K562 (cell line): Measurements from ENCODE around the gene PTPRM. TPM values are rescaled to one million over a fixed set of nuclear protein-coding genes. Genes with fewer than 3 reads are reported as not detected.

ENCODE experiments used
- ATAC-seq: fragments of 200-7000 bp; cut with Tn5 transposase; 3 replicates; pipeline ENCODE4 v1.9.1; 2020; ENCODE audit warnings: moderate library complexity
- BruUV-seq: library from RNA; stranded (reverse); fragments of 400-500 nt; replicated peaks from 2 replicates; lab custom pipeline; 2021; lab: Mats Ljungman, UMichigan
- CTCF ChIA-PET: fragments of 300-600 bp; formaldehyde crosslinking; extraction: SDS; loops from one replicate; lab custom pipeline; 2021; ENCODE audit warnings: low intra/inter-chr PET ratio; lab: Yijun Ruan, JAX
- POLR2A ChIA-PET: fragments of 300-600, 350-650 bp; sonication (Branson Sonifier 250); formaldehyde crosslinking; extraction: SDS; loops from one replicate; lab custom pipeline; 2021; ENCODE audit warnings: antibody characterized with exemption, inconsistent platforms; lab: Yijun Ruan, JAX
- DNase-seq, 4 experiments: peaks; one replicate each; pipeline versions ENCODE4 v3.0.0 to v3.0.0-alpha.2; 2011 to 2018; ENCODE audit warnings: low spot score in 3 of 4, mixed read lengths in 3 of 4; ENCODE audit errors: extremely low read depth in 1 of 4
- FAIRE-seq: peaks from 2 replicates; lab custom pipeline; 2011; peaks lifted over from hg19 to GRCh38; lab: Jason Lieb, UNC
- H2AFZ ChIP-seq: 2 replicates; pipeline ENCODE4 v1.6.0; 2011; ENCODE audit warnings: low read depth, low read length, control low read depth, inconsistent platforms
- H3K27ac ChIP-seq: fragments of 200-600 bp; 3 replicates; pipeline ENCODE4 v1.8.0; 2011; ENCODE audit warnings: low read depth, mild to moderate bottlenecking, control low read depth, inconsistent platforms, low read length, moderate library complexity, mixed read lengths; ENCODE audit errors: extremely low read depth
- H3K27me3 ChIP-seq, 2 experiments: fragments of 300-600 bp in 1 of 2; 2 replicates in 1 of 2; 3 replicates in 1 of 2; pipeline versions ENCODE4 v1.6.0 to v1.8.0; 2011; ENCODE audit warnings: inconsistent platforms in 2 of 2, low read length in 2 of 2, mild to moderate bottlenecking in 1 of 2, mixed read lengths in 1 of 2, moderate library complexity in 1 of 2; ENCODE audit not compliant: control insufficient read depth in 2 of 2, insufficient read depth in 2 of 2
- H3K36me3 ChIP-seq: fragments of 300-600 bp; 3 replicates; pipeline ENCODE4 v1.8.0; 2011; ENCODE audit warnings: mild to moderate bottlenecking, low read length, inconsistent platforms; ENCODE audit not compliant: control insufficient read depth, insufficient read depth
- H3K4me1 ChIP-seq, 2 experiments: fragments of 200-600 bp in 1 of 2; replicated peaks in 1 of 2; 2 replicates in 1 of 2; 3 replicates in 1 of 2; pipeline versions ENCODE4 v1.5.1 to v1.8.0; 2011; ENCODE audit warnings: inconsistent platforms in 2 of 2, low read length in 2 of 2, mild to moderate bottlenecking in 1 of 2, mixed read lengths in 1 of 2, moderate library complexity in 1 of 2; ENCODE audit not compliant: control insufficient read depth in 2 of 2, insufficient read depth in 2 of 2
- H3K4me2 ChIP-seq: 2 replicates; pipeline ENCODE4 v1.6.1; 2011; ENCODE audit warnings: low read length, control low read depth, inconsistent platforms, mixed read lengths; ENCODE audit not compliant: insufficient read depth
- H3K4me3 ChIP-seq: fragments of 200-600 bp; sonication (generic), shearing (Covaris generic); 2 replicates; pipeline ENCODE4 v1.5.1; 2016; ENCODE audit warnings: control low read depth, inconsistent platforms
- H3K79me2 ChIP-seq: fragments of 200-600 bp; 3 replicates; pipeline ENCODE4 v1.8.0; 2011; ENCODE audit warnings: low read length, inconsistent platforms; ENCODE audit not compliant: control insufficient read depth, insufficient read depth
- H3K9ac ChIP-seq, 2 experiments: 2 replicates each; pipeline versions ENCODE4 v1.6.0 to v1.6.1; 2011; ENCODE audit warnings: low read depth in 2 of 2, low read length in 2 of 2, control low read depth in 1 of 2, inconsistent platforms in 1 of 2, mild to moderate bottlenecking in 1 of 2, mixed read lengths in 1 of 2; ENCODE audit not compliant: insufficient read depth in 1 of 2
- H3K9me1 ChIP-seq: one replicate; pipeline ENCODE4 v1.6.0; 2011; ENCODE audit warnings: inconsistent platforms, mild to moderate bottlenecking, low read length, moderate library complexity; ENCODE audit not compliant: control insufficient read depth, insufficient read depth
- H3K9me3 ChIP-seq: replicated peaks from 2 replicates; pipeline ENCODE4 v1.5.1; 2011; ENCODE audit warnings: low read depth, low read length, inconsistent platforms; ENCODE audit not compliant: control insufficient read depth, insufficient read depth
- H4K20me1 ChIP-seq: replicated peaks from 2 replicates; pipeline ENCODE4 v1.6.1; 2011; ENCODE audit warnings: low read length, inconsistent platforms, mixed read lengths; ENCODE audit not compliant: control insufficient read depth, insufficient read depth
- GTF2E2 ChIP-seq: fragments of 200-800 bp; sonication (Bioruptor generic); IDR thresholded peaks from 2 replicates; pipeline ENCODE4 v1.6.1; 2016; ENCODE audit warnings: missing genetic modification characterization, missing compliant biosample characterization
- L3MBTL2 ChIP-seq: fragments of 450-650 bp; IDR thresholded peaks from 2 replicates; pipeline ENCODE4 v1.6.1; 2016; ENCODE audit warnings: mild to moderate bottlenecking, moderate library complexity
- MBD2 ChIP-seq: sonication (generic); IDR thresholded peaks from 2 replicates; pipeline ENCODE4 v1.6.1; 2016; ENCODE audit warnings: low read depth, borderline replicate concordance
- MCM7 ChIP-seq, 2 experiments: fragments of 450-650 bp; IDR thresholded peaks; 2 replicates each; pipeline ENCODE4 v1.6.1; 2016 to 2018
- MXI1 ChIP-seq: IDR thresholded peaks from 2 replicates; pipeline ENCODE4 v1.6.1; 2011; ENCODE audit warnings: low read depth, mild to moderate bottlenecking, improper control_type of control experiment, low read length
- USF1 ChIP-seq: sonication (generic); formaldehyde crosslinking; IDR thresholded peaks from 2 replicates; pipeline ENCODE4 v1.9.0; 2022; ENCODE audit warnings: mild to moderate bottlenecking, missing genetic modification reagents
- XRCC3 ChIP-seq: fragments of 450-650 bp; IDR thresholded peaks from 2 replicates; pipeline ENCODE4 v1.6.1; 2017; ENCODE audit warnings: mild to moderate bottlenecking, moderate library complexity
- ZNF224 ChIP-seq: sonication (generic); formaldehyde crosslinking; IDR thresholded peaks from 2 replicates; pipeline ENCODE4 v1.8.0; 2022; ENCODE audit warnings: mild to moderate bottlenecking, missing genetic modification reagents
- WGBS: fragments of 100-300 bp; shearing (Covaris generic); methylation state at CpG from one replicate; pipeline ENCODE4 v1.1.6; 2016; ENCODE audit warnings: low coverage, mixed read lengths; ENCODE audit not compliant: insufficient coverage; ENCODE audit errors: missing lambda C conversion rate; 5-methylcytosine and 5-hydroxymethylcytosine counted together
- in situ Hi-C: fragments of 300-500 bp; cut with MboI; formaldehyde crosslinking; loops from 4 replicates; pipeline ENCODE4 v1.15.0; 2018; ENCODE audit warnings: inconsistent platforms, mixed read lengths
- intact Hi-C: fragments of 100-400 bp; cut with micrococcal nuclease; formaldehyde crosslinking; loops from 2 replicates; pipeline ENCODE4 v1.14.2; 2022
- polyA plus RNA-seq, 8 experiments: library from polyadenylated mRNA; depleted of rRNA in 4 of 8; stranded (reverse) in 5 of 8; unstranded in 3 of 8; fragments of >200 nt; fragmentation: Nextera tagmentation in 2 of 8; fragmentation: Illumina TruSeq in 1 of 8; extraction: Ambion mirVana in 2 of 8; extraction: Trizol in 1 of 8; gene quantifications; 2 replicates each; pipeline versions ENCODE4 v1.2.1 to v1.2.3, GENCODE V29; 2011 to 2014; ENCODE audit warnings: inconsistent platforms in 1 of 8, missing spikeins in 1 of 8
- total RNA-seq, 7 experiments: library from RNA; depleted of rRNA in 6 of 7; stranded (reverse); fragments of >200 nt in 6 of 7; fragmentation: Illumina TruSeq in 2 of 7; extraction: Trizol in 2 of 7; gene quantifications; 2 replicates each; pipeline versions ENCODE4 v1.2.1 to v1.2.3, GENCODE V29; 2011 to 2021; ENCODE audit warnings: low replicate concordance in 1 of 7

PTPRM gene
- total and polyA plus RNA-seq, 9 of the 15 experiments (the other 6 are each of a cell fraction or from before 2014, with no cell fraction given), result 0.03 to 0.16 (median 0.08) TPM; not detected in 3

- Histone ChIP-seq H3K27ac (no peak overlapping the region), H3K9me1 (no peaks in the 10 kb centered on the region), H3K79me2 (no peaks in the 10 kb centered on the region), H3K9me3 (no peaks in the 10 kb centered on the region), H3K9ac (no peak overlapping the region), H3K4me3 (no peak overlapping the region), H3K27me3 (no peaks in the 10 kb centered on the region), H3K36me3 (no peaks in the 10 kb centered on the region), H3K4me2 (no peak overlapping the region), H3K4me1 (no peaks in the 10 kb centered on the region), H2AFZ (no peak overlapping the region)
- no TSS peak for BruUV-seq
- DNase-seq, result no peak
- CTCF ChIA-PET, result no interaction called here
- WGBS, result 0% methylated on average over 1 of the region's 1 CpG
- FAIRE-seq, result no peak
- intact Hi-C loops (no loop called here), in situ Hi-C loops (no loop called here)
- TF ChIP-seq MXI1 (no peak), USF1 (CRISPR knock-in tag) (no peak), L3MBTL2 (no peak), MBD2 (no peak), ZNF224 (CRISPR knock-in tag) (no peak), GTF2E2 (tag) (no peak), MCM7 (IDR thresholded peaks at IDR 0.05) (no peak), XRCC3 (no peak)
- TF ChIP-seq, all 486 proteins: peak for 0
- POLR2A ChIA-PET, result no interaction called here
- no peak for ATAC-seq
- no peaks in the 10 kb centered on the region for H4K20me1 ChIP-seq
Observed at GRCh38 chr18:8037296-8037695, 470.2 kb downstream of the PTPRM start.
